HG03139 (cell line): ENCODE data around the gene UNC13B.
"Not testable (repeated sequence)": the region's sequence is repeated elsewhere in the genome, so short reads cannot be mapped to it uniquely, and the experiment has no call there.

Experiments
- ATAC-seq: cut with Tn5 transposase; IDR thresholded peaks from one replicate; pipeline ENCODE4 v1.9.1; 2021; ENCODE audit not compliant: unreplicated experiment

UNC13B gene

DNA sequence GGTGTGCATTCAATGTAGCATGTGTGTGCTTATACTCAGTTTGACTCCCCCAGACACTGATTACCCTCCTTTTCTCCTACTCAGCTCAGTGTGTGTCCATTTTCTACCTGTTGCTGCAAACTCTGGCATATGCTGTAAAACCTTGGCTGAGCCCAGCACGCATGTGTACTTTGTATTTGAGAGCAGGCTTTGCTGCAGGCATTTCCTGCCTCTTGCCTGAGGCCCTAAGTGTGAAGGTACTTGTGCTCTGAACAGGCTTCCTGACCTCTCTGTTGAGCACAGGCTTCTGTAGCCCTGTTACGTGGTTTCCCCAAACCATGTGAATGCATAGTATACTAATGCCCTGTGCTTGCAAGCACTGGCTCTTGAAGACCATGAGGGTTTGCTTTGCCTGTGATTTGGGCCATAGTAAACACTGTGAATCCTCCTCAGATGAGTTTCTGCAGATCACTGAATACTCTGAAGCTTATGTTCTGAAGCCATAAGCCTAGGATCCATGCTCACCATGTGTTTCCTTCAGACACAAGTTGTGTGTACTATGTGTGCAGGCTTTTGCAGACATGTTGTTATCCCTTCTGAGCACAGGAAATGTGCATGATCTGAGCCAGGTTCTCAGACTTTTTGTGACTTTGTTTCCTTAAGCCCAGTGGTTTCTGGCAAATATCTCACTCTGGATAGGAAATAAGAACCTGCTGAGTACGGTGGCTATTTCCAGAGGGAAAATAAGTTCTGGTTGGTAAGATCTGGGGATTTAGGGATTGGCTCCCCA lies 203.2 kb downstream of the UNC13B start:
- ATAC-seq = no peak

DNA sequence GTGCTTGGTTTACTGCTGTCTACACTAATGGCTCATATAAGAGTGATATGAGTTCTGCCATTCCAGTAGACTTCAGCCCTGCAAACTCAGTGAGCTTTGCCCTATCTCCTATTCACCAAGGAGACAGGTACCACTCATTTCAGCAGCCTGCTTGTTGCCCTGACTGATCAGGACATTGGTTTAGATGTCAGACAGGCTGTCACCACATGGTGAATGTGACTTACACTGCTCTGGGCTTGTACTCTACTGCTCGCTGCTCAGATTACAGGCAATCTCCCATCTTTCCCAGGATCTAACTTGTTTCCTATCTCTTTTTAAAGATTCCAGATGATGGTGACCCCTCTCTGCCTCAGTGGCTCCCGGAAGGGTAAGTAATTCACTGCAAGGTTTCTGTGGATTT lies 204.8 kb downstream of the UNC13B start:
- ATAC-seq = no peak

DNA sequence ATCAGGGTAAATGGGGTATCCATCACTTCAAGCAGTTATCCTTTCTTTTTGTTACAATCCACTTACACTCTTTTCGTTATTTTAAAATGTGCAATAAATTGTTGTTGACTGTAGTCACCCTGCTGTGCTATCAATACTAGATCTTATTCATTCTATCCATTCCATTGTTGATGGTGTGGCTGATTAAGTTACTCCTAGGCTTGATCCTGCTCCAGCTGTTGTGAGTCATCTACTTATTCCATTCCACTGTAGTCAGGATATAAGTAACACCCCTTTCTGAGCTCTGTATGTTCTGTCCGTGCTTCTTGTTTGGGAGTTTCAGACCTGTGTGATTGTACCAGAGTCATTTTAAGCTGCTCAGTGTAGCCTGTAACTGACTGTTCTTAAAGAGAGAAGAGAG lies 205.6 kb downstream of the UNC13B start:
- ATAC-seq = no peak

- no peak for ATAC-seq
These were observed 208.4 kb downstream of the UNC13B start for GRCh38 chr9:35370241-35370640.

DNA sequence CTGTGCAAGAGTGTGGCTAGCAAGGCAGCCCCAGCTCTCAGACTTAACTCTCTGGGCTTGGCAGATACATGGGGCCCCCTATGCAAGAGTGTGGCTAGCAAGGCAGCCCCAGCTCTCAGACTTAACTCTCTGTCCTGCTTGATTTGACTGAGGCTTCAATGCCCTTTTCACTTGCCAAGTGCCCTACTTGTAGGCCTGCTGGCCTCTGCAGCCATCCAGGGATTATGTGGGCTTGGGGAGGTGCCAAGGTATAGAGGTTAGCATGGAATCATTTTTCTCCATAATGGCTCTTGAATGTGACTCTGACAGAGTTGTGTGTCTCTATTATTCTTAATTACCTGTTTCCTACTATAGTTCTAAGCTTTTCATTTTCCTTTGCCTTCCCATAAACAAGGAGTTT lies 212.6 kb downstream of the UNC13B start:
- no peak for ATAC-seq

DNA sequence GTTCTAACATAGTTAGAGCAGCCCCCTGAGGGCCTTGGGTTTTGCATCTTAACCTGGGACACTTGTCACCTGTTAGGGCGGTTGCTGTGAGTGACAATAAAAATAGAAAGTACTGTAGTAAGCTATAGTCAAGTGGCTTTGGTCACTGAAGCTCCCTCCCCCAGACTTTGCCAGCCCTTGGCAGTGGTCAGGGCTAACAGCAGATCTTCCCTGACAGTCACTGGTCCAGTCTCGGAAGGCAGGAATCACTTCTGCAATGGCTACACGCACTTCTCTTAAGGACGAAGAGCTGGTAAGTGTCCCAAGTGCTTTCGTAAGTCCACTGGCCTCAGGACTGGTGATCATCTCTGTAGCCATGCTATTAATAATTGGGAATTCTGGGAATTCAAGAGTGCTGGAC lies 213.1 kb downstream of the UNC13B start:
- no peak for ATAC-seq

DNA sequence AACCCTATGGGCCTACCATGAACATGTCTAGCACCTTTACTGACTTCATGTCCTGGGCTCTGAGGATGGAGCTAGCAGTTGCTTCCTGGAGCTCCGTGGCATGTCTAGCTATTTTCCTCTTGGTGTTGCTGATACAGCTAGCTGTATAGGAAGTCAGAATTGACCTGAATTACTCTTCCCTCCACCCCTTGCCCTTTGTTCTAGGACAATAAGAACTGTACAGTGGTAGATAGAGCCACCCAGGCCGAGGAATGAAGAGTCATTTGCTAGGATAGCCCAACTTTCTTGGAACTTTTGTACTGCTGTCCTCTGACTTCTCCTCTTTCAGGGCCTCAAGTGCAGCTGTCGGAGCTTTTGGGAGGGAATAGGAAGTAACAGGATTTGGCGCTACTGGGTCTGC lies 218.2 kb downstream of the UNC13B start:
- no peak for ATAC-seq

DNA sequence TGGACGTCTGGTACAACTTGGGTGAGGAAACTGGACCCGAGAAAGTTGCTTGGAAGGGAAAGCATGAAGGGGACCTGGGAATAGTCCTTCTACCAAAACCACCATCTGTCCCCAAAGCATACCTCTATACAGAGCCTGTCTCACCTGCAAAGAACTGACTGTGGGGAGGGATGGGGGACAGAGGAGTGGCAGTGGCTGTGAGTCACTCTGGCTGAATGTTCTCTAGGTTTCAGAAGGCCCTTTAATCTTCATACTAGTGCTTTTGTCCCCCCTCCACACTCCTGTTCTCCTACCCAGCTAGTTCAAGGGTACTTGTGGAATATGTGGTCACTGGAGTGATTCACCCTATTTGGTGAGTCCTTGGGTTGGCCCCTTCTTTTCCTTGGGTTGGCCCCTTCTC lies 218.8 kb downstream of the UNC13B start:
- ATAC-seq = no peak

DNA sequence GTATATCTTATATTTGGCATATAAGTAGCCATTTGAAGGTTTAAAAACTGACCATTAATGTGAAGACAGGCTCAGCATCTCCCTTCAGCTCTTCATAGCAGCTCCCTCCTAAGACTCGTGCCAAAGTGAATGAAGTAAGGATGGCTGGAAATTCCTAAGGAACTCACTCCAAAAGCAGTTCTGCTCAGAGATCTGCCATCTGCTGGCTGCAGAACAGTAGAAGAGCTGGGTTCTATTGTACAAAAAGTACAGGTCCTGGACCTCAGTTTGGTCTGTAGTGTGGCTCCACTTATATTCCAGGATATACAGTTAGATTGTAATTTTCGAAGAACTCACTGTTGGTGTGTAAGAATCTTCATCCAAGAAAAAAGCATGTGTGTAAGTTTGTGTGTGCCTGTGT lies 223.2 kb downstream of the UNC13B start:
- no peak for ATAC-seq

GRCh38 chr9:35395076-35395705 lies 233.4 kb downstream of the UNC13B start:
- ATAC-seq = no peak

DNA sequence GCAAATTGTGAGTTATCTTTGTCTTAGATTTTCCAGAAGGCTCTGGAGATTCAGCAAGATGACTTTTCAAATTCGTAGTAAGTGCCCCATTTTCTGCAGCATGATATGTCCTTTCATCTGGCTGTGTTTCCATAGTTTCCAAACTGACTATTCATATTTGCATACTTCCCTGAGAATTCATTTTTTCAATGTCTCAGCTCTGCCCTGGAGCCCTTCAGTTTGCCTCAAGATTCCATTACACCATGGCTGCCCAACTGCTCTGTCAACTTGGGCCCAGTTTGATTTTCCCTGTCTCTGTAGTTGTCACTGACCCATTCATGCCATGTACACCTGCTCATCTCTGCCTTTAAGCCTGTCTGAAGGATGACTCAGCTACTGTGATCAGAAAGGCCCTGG lies 233.9 kb downstream of the UNC13B start:
- ATAC-seq = no peak

GRCh38 chr9:35396560-35397215 lies 234.9 kb downstream of the UNC13B start:
- no peak for ATAC-seq

GRCh38 chr9:35397216-35397698 lies 235.4 kb downstream of the UNC13B start:
- no peak for ATAC-seq

- ATAC-seq = no peak
These were observed 236.1 kb downstream of the UNC13B start for GRCh38 chr9:35397923-35398322.

GRCh38 chr9:35398651-35399335 lies 237.0 kb downstream of the UNC13B start:
- no peak for ATAC-seq

DNA sequence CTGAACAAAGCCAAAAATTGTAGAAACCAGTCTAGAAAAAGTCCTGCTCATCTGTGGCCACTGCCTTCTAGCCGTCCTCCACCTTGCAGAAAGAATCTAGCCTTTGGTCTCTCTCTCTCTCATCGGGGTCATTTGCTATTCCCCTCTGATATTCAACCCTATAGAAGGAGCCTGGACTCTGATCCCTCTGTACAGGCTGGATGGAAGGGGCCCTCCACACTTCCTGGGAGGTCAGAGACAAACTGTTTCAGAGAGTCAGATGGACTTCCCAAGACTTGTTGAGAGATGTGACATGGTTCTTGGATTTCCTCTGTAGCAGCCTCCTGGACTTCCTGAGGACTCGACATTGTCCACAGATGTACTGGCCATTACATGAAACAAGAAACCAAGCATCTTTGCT lies 243.1 kb downstream of the UNC13B start:
- ATAC-seq = no peak

- no peak for ATAC-seq
These were observed 244.6 kb downstream of the UNC13B start for GRCh38 chr9:35406183-35406959.

DNA sequence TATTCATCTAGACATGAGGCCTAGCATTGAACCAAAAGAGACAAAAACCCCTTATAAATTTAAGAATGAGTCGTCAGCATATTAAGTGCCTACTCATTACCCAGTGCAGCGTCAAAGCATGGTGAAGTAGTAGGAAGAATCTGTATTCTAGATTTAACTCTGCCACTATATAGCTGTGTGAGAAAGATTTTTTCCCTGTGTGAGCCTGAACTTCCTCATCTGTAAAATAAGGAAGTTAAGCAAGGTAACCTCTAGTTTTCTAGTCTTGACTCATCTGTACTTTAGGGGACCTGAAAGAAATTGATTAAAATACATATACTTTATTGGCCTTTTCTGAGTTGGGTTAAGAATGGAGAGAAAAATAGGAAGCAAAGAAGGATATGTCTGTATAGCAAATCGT lies 246.0 kb downstream of the UNC13B start:
- no peak for ATAC-seq

GRCh38 chr9:35409434-35409833 lies 247.6 kb downstream of the UNC13B start:
- not testable (repeated sequence) for ATAC-seq

DNA sequence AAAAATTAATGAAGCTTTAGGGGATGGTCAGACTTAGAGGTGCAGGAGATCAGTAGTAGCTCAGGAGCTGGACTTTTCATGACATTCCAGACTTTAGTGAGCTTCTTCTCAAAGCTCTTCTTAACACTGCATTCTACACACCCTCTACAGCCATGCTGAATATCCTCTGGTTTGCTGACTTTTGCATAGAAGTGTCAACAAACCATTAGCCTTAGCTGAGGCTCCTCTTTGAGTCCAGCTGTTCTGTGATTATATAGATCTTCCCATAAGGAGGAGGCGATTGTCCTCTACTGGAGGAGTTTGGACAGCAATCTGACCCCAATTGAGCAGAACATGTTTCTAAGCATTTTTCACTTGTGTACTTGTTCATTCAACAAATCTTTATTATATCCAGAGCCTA lies 253.1 kb downstream of the UNC13B start:
- no peak for ATAC-seq
